Measurements from ENCODE around the gene ELMO1. TPM values are rescaled to one million over a fixed set of nuclear protein-coding genes. Genes with fewer than 3 reads are reported as not detected.
A peak's percentile ranks its signal among the peaks of the same experiment; 100 is the strongest.

ELMO1 gene
- total and polyA plus RNA-seq, 2 of the 13 experiments (the other 11 are each of a cell fraction or from before 2014, with no cell fraction given), result 0.11 to 0.17 TPM

- TF ChIP-seq ZBTB40 (IDR thresholded peaks at IDR 0.05), result no peak
- TF ChIP-seq ZBTB40 (CRISPR knock-in tag; IDR thresholded peaks at IDR 0.05), result peak; percentile 70; the same call in 1 of the 2 replicates
- TF ChIP-seq NONO (IDR thresholded peaks at IDR 0.05), result no peak
- TF ChIP-seq NONO (CRISPR knock-in tag; conservative IDR thresholded peaks at IDR 0.05), result no peak
- TF ChIP-seq ZNF530 (CRISPR knock-in tag; IDR thresholded peaks at IDR 0.05; ENCODE audit: low read depth), result no peak
- peak; percentile 81; the same call in 1 of the 2 replicates for TF ChIP-seq CBX5 (CRISPR knock-in tag; IDR thresholded peaks at IDR 0.05; ENCODE audit: borderline replicate concordance)
- no peak for TF ChIP-seq HINFP (CRISPR knock-in tag; IDR thresholded peaks at IDR 0.05; ENCODE audit: low read depth)
- TF ChIP-seq ZNF781 (CRISPR knock-in tag; IDR thresholded peaks at IDR 0.05; ENCODE audit: borderline replicate concordance, not compliant biosample characterization), result peak; percentile 61
- no peak for TF ChIP-seq SMAD9 (CRISPR knock-in tag; IDR thresholded peaks at IDR 0.05)
- TF ChIP-seq PHF21A (CRISPR knock-in tag; IDR thresholded peaks at IDR 0.05), result peak; percentile 86
- TF ChIP-seq MTERF4 (CRISPR knock-in tag; IDR thresholded peaks at IDR 0.05), result peak; percentile 59; the same call in 1 of the 2 replicates
- 0 out of 2 replicates have a peak, but pooled peaks have one; percentile 22 for TF ChIP-seq ZNF644 (CRISPR knock-in tag; IDR thresholded peaks at IDR 0.05; ENCODE audit: low read depth)
- no peak for TF ChIP-seq TCF12 (IDR thresholded peaks at IDR 0.05)
- peak; percentile 80 for TF ChIP-seq TCF12 (CRISPR knock-in tag; IDR thresholded peaks at IDR 0.05)
- peak; percentile 69; the same call in 1 of the 2 replicates for TF ChIP-seq DPF2 (CRISPR knock-in tag; IDR thresholded peaks at IDR 0.05; ENCODE audit: borderline replicate concordance, low read depth)
These were observed 584.6 kb downstream of the ELMO1 start (continued) for GRCh38 chr7:36863901-36864701.

Measured in HepG2 (cell line).